Hepatocyte (in vitro differentiated cells): ENCODE results near the gene PPDPF.

Source experiments
- CTCF ChIP-seq: fragments of 200-600 bp; sonication (generic); IDR thresholded peaks from 2 replicates; pipeline ENCODE4 v1.5.1; 2016; ENCODE audit warnings: antibody characterized with exemption, mild to moderate bottlenecking; ENCODE audit not compliant: poor library complexity
- EZH2 ChIP-seq: fragments of 200-600 bp; sonication (generic); IDR thresholded peaks from 2 replicates; pipeline ENCODE4 v1.6.1; 2016; ENCODE audit warnings: antibody characterized with exemption, mild to moderate bottlenecking, borderline replicate concordance
- EZH2phosphoT487 ChIP-seq: fragments of 200-600 bp; sonication (generic); IDR thresholded peaks from one replicate; pipeline ENCODE4 v1.6.1; 2018; ENCODE audit warnings: antibody characterized with exemption, mild to moderate bottlenecking, low read depth, moderate library complexity; ENCODE audit not compliant: unreplicated experiment, severe bottlenecking

- TF ChIP-seq CTCF: no peak
- TF ChIP-seq EZH2: no peak
- TF ChIP-seq EZH2phosphoT487: no peak
Measured at GRCh38 chr20:63549679-63550282, 29.2 kb downstream of the PPDPF start.
